Vagina (tissue), 2 donors: Measurements from ENCODE around the gene AGPAT4. TPM values are rescaled to one million over a fixed set of nuclear protein-coding genes. Genes with fewer than 3 reads are reported as not detected.
"Not testable (repeated sequence)": the region's sequence is repeated elsewhere in the genome, so short reads cannot be mapped to it uniquely, and the experiment has no call there.

Source experiments
- DNase-seq, 2 donors: peaks; one replicate each; pipeline ENCODE4 v3.0.0-alpha.2; 2017; ENCODE audit errors: extremely low spot score in 2 of 2
- H3K27ac ChIP-seq: fragments of 200-600 bp; sonication (generic); one replicate; pipeline ENCODE4 v1.5.1; 2019
- H3K27me3 ChIP-seq: fragments of 200-600 bp; sonication (generic); one replicate; pipeline ENCODE4 v1.5.1; 2019
- H3K36me3 ChIP-seq, 2 donors: fragments of 200-600 bp; sonication (generic); one replicate each; pipeline ENCODE4 v1.5.1; 2017 to 2019
- H3K4me1 ChIP-seq: fragments of 200-600 bp; sonication (generic); one replicate; pipeline ENCODE4 v1.5.1; 2019
- H3K4me3 ChIP-seq, 2 donors: fragments of 200-600 bp; sonication (generic); 1 replicate in 1 of 2; 2 replicates in 1 of 2; pipeline ENCODE4 v1.5.1; 2016 to 2019
- H3K9me3 ChIP-seq: fragments of 200-600 bp; sonication (generic); one replicate; pipeline ENCODE4 v1.5.1; 2019
- CTCF ChIP-seq, 3 experiments: fragments of 450-650 bp in 2 of 3; fragments of 200-600 bp in 1 of 3; sonication (generic) in 1 of 3; IDR thresholded peaks; one replicate each; pipeline ENCODE4 v1.5.1; 2017 to 2019; ENCODE audit warnings: antibody characterized with exemption in 3 of 3, mild to moderate bottlenecking in 2 of 3, moderate library complexity in 2 of 3
- POLR2A ChIP-seq, 2 donors: fragments of 450-650 bp; IDR thresholded peaks; one replicate each; pipeline ENCODE4 v1.6.1; 2017; ENCODE audit warnings: antibody characterized with exemption in 2 of 2, mild to moderate bottlenecking in 2 of 2, moderate library complexity in 2 of 2
- POLR2AphosphoS5 ChIP-seq, 2 donors: sonication (generic); formaldehyde crosslinking; IDR thresholded peaks; one replicate each; pipeline ENCODE4 v1.9.0; 2017; ENCODE audit warnings: antibody characterized with exemption in 2 of 2, mild to moderate bottlenecking in 2 of 2, low read depth in 1 of 2; ENCODE audit not compliant: insufficient read depth in 1 of 2
- intact Hi-C: fragments of 100-400 bp; cut with DNase I; formaldehyde crosslinking; loops from one replicate; pipeline ENCODE4 v1.15.1; 2023
- total RNA-seq: library from RNA; depleted of rRNA; stranded (reverse); fragments of >200 nt; gene quantifications from one replicate; pipeline ENCODE4 v1.2.3, GENCODE V29; 2016

Gene AGPAT4
- total RNA-seq, 1 donor from 2014 or later: 6.9 TPM

- no peaks in the 10 kb centered on the region for H3K36me3 ChIP-seq
- no peak overlapping the region for H3K27ac ChIP-seq
- no peaks in the 10 kb centered on the region for H3K4me1 ChIP-seq
- H3K27me3 ChIP-seq: no peaks in the 10 kb centered on the region
- TF ChIP-seq CTCF (IDR thresholded peaks at IDR 0.05): no peak
- no peak for TF ChIP-seq POLR2A (IDR thresholded peaks at IDR 0.05)
- no peak for TF ChIP-seq POLR2AphosphoS5 (IDR thresholded peaks at IDR 0.05; ENCODE audit: insufficient read depth in 1 of 2, low read depth in 1 of 2)
- H3K9me3 ChIP-seq: no peaks in the 10 kb centered on the region
- intact Hi-C loops: no loop called here
- H3K4me3 ChIP-seq: no peak overlapping the region
- no peak for DNase-seq
Measured at GRCh38 chr6:161313940-161314509, 40.2 kb upstream of the AGPAT4 start.

- H3K9me3 ChIP-seq, intact Hi-C loops, H3K4me1 ChIP-seq, DNase-seq, H3K27ac ChIP-seq, H3K27me3 ChIP-seq, H3K36me3 ChIP-seq, H3K4me3 ChIP-seq: not testable (repeated sequence)
Measured at GRCh38 chr6:161313475-161313874, 39.6 kb upstream of the AGPAT4 start.

- H3K27me3 ChIP-seq, H3K4me3 ChIP-seq, H3K9me3 ChIP-seq, H3K4me1 ChIP-seq, intact Hi-C loops, H3K36me3 ChIP-seq, H3K27ac ChIP-seq, DNase-seq: not testable (repeated sequence)
Measured at GRCh38 chr6:161309774-161310173, 35.9 kb upstream of the AGPAT4 start.

GRCh38 chr6:161308075-161308655 is 34.3 kb upstream of the AGPAT4 start:
- Histone ChIP-seq H3K36me3 (no peaks in the 10 kb centered on the region), H3K4me1 (no peaks in the 10 kb centered on the region), H3K4me3 (no peak overlapping the region), H3K27ac (no peak overlapping the region), H3K27me3 (no peaks in the 10 kb centered on the region), H3K9me3 (no peaks in the 10 kb centered on the region)
- TF ChIP-seq POLR2AphosphoS5 (IDR thresholded peaks at IDR 0.05; ENCODE audit: insufficient read depth in 1 of 2, low read depth in 1 of 2): no peak
- TF ChIP-seq POLR2A (IDR thresholded peaks at IDR 0.05): no peak
- TF ChIP-seq CTCF (IDR thresholded peaks at IDR 0.05): no peak
- DNase-seq: no peak
- intact Hi-C loops: no loop called here

- intact Hi-C loops: no loop called here
- Histone ChIP-seq H3K9me3 (no peaks in the 10 kb centered on the region), H3K4me3 (no peak overlapping the region), H3K27me3 (no peaks in the 10 kb centered on the region), H3K27ac (no peak overlapping the region), H3K4me1 (no peaks in the 10 kb centered on the region), H3K36me3 (no peaks in the 10 kb centered on the region)
- DNase-seq: no peak
- TF ChIP-seq POLR2A (IDR thresholded peaks at IDR 0.05) (no peak), POLR2AphosphoS5 (IDR thresholded peaks at IDR 0.05; ENCODE audit: insufficient read depth in 1 of 2, low read depth in 1 of 2) (no peak), CTCF (IDR thresholded peaks at IDR 0.05) (no peak)
Measured at GRCh38 chr6:161305860-161306259, 32.0 kb upstream of the AGPAT4 start.

- Histone ChIP-seq H3K27me3 (no peaks in the 10 kb centered on the region), H3K9me3 (no peaks in the 10 kb centered on the region), H3K4me1 (no peaks in the 10 kb centered on the region), H3K4me3 (no peak overlapping the region), H3K36me3 (no peaks in the 10 kb centered on the region), H3K27ac (no peak overlapping the region)
- DNase-seq: no peak
- intact Hi-C loops: no loop called here
- TF ChIP-seq POLR2AphosphoS5 (IDR thresholded peaks at IDR 0.05; ENCODE audit: insufficient read depth in 1 of 2, low read depth in 1 of 2): no peak
- TF ChIP-seq POLR2A (IDR thresholded peaks at IDR 0.05): no peak
- TF ChIP-seq CTCF (IDR thresholded peaks at IDR 0.05): no peak
Measured at GRCh38 chr6:161303628-161304340, 29.9 kb upstream of the AGPAT4 start.
